ENCODE results near the gene SRGAP2C.
A peak's percentile ranks its signal among the peaks of the same experiment; 100 is the strongest.
"Not testable (repeated sequence)": the region's sequence is repeated elsewhere in the genome, so short reads cannot be mapped to it uniquely, and the experiment has no call there.

SRGAP2C gene

GRCh38 chr1:121397101-121397500 lies 212.3 kb downstream of the SRGAP2C start:
- not testable (repeated sequence) for H3K27ac ChIP-seq; H3K9ac ChIP-seq (ENCODE audit: insufficient read length)

GRCh38 chr1:121399193-121399592 lies 214.4 kb downstream of the SRGAP2C start:
- DNase-seq (ENCODE audit: low read depth, low spot score); H3K4me3 ChIP-seq; H3K9ac ChIP-seq (ENCODE audit: insufficient read length); H3K36me3 ChIP-seq (ENCODE audit: insufficient read depth, low read length); H3K27ac ChIP-seq; H3K9me3 ChIP-seq (ENCODE audit: low read depth, low read length): not testable (repeated sequence)

More at GRCh38 chr1:121397101-121397500, 212.3 kb downstream of the SRGAP2C start:
- H3K9me3 ChIP-seq (ENCODE audit: low read depth, low read length); H3K36me3 ChIP-seq (ENCODE audit: insufficient read depth, low read length); DNase-seq (ENCODE audit: low read depth, low spot score): not testable (repeated sequence)
- peak overlapping the region; percentile 75 for H3K4me3 ChIP-seq

DNA sequence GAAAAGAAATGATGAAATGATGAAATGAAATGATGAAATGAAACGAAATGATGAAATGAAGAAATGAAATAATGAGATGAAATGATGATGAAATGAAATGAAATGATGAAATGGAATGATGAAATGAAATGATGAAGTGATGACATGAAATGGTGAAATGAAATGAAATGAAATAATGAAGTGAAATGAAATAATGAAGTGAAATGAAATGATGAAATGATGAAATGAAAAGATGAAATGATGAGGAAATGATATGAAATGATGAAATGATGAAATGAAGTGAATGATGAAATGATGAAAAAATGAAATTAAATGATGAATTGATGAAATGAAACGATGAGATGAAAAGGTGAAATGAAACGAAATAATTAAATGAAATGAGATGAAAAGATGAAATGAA lies 215.3 kb downstream of the SRGAP2C start:
- not testable (repeated sequence) for DNase-seq (ENCODE audit: low read depth, low spot score); H3K27ac ChIP-seq; H3K9me3 ChIP-seq (ENCODE audit: low read depth, low read length)

DNA sequence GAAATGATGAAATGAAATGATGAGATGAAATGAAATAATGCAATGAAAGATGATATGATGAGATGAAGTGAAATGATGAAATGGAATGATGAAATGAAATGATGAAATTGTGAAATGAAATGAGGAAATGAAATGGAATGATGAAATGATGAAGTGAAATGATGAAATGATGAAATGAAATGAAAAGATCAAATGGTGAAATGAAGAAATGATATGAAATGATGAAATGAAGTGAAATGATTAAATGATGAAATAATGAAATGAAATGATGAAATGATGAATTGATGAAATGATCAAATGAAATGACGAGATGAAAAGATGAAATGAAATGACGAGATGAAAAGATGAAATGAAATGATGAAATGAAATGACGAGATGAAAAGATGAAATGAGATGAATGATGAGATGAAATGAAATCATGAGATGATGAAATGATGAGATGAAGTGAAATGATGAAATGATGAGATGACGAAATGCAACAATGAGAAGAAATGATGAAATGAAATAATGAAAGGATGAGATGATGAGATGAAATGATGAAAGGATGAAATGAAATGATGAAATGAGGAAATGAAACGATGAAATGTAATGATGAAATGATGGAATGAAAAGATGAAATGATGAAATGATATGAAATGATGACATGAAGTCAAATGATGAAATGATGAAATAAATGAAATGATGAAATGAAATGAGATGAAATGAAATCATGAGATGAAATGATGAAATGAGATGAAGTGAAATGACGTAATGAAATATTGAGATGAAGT lies 216.0 kb downstream of the SRGAP2C start:
- not testable (repeated sequence) for H3K27ac ChIP-seq; H3K4me3 ChIP-seq; H3K36me3 ChIP-seq (ENCODE audit: insufficient read depth, low read length); H3K9ac ChIP-seq (ENCODE audit: insufficient read length); H3K9me3 ChIP-seq (ENCODE audit: low read depth, low read length); DNase-seq (ENCODE audit: low read depth, low spot score)

More for the DNA sequence above, 215.3 kb downstream of the SRGAP2C start:
- H3K9ac ChIP-seq (ENCODE audit: insufficient read length); H3K4me3 ChIP-seq; H3K36me3 ChIP-seq (ENCODE audit: insufficient read depth, low read length): not testable (repeated sequence)

DNA sequence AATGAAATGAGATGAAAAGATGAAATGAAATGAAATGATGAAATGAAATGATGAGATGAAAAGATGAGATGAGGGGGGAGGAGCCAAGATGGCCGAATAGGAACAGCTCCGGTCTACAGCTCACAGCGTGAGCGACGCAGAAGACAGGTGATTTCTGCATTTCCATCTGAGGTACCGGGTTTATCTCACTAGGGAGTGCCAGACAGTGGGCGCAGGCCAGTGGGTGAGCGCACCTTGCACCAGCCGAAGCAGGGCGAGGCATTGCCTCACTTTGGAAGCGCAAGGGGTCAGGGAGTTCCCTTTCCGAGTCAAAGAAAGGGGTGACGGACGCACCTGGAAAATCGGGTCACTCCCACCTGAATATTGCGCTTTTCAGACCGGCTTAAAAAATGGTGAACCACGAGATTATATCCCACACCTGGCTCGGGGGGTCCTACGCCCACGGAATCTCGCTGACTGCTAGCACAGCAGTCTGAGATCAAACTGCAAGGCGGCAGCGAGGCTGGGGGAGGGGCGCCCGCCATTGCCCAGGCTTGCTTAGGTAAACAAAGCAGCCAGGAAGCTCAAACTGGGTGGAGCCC lies 216.7 kb downstream of the SRGAP2C start:
- H3K27ac ChIP-seq; H3K9me3 ChIP-seq (ENCODE audit: low read depth, low read length); H3K9ac ChIP-seq (ENCODE audit: insufficient read length); DNase-seq (ENCODE audit: low read depth, low spot score); H3K36me3 ChIP-seq (ENCODE audit: insufficient read depth, low read length); H3K4me3 ChIP-seq: not testable (repeated sequence)

GRCh38 chr1:121403254-121403653 lies 218.5 kb downstream of the SRGAP2C start:
- not testable (repeated sequence) for DNase-seq (ENCODE audit: low read depth, low spot score); H3K36me3 ChIP-seq (ENCODE audit: insufficient read depth, low read length); H3K4me3 ChIP-seq; H3K9ac ChIP-seq (ENCODE audit: insufficient read length); H3K9me3 ChIP-seq (ENCODE audit: low read depth, low read length); H3K27ac ChIP-seq

DNA sequence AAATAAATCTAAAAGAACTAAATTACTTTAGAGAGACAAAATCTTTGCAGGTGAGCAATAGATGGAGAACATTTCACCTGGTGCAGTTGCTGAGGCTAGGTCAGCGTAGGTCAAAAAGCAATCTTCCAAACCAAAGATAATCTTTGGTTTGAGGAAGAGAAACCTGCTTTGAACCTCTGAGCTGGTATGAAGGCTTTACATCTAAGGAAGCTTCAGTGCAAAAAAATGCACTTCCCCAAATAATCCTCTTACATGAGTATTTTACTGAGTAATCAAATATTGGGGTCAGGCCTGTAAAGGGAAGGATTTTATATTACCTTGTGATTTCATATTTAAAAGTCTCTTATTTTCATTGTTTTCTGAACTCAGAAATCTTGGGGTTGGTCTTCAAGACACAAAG lies 223.6 kb downstream of the SRGAP2C start:
- DNase-seq (ENCODE audit: low read depth, low spot score): no peak

GRCh38 chr1:121413821-121414220 lies 229.0 kb downstream of the SRGAP2C start:
- Histone ChIP-seq H3K4me3 (no peak overlapping the region), H3K9me3 (ENCODE audit: low read depth, low read length) (no peaks in the 10 kb centered on the region), H3K36me3 (ENCODE audit: insufficient read depth, low read length) (no peaks in the 10 kb centered on the region), H3K27ac (no peak overlapping the region), H3K9ac (ENCODE audit: insufficient read length) (no peak overlapping the region)
- DNase-seq (ENCODE audit: low read depth, low spot score): no peak
- TF ChIP-seq FOXP2 (optimal IDR thresholded peaks at IDR 0.05; ENCODE audit: control extremely low read depth, extremely low read length, insufficient read depth) (no peak), EZH2 (IDR thresholded peaks at IDR 0.05) (no peak), POLR2AphosphoS5 (IDR thresholded peaks at IDR 0.05; ENCODE audit: borderline replicate concordance, low read depth, low read length) (no peak)

More for the DNA sequence above, 223.6 kb downstream of the SRGAP2C start:
- H3K27ac ChIP-seq: no peak overlapping the region
- H3K9ac ChIP-seq (ENCODE audit: insufficient read length): no peak overlapping the region
- TF ChIP-seq EZH2 (IDR thresholded peaks at IDR 0.05) (no peak), FOXP2 (optimal IDR thresholded peaks at IDR 0.05; ENCODE audit: control extremely low read depth, extremely low read length, insufficient read depth) (no peak), POLR2AphosphoS5 (IDR thresholded peaks at IDR 0.05; ENCODE audit: borderline replicate concordance, low read depth, low read length) (no peak)
- no peaks in the 10 kb centered on the region for H3K9me3 ChIP-seq (ENCODE audit: low read depth, low read length)
- H3K4me3 ChIP-seq: no peak overlapping the region
- no peaks in the 10 kb centered on the region for H3K36me3 ChIP-seq (ENCODE audit: insufficient read depth, low read length)

DNA sequence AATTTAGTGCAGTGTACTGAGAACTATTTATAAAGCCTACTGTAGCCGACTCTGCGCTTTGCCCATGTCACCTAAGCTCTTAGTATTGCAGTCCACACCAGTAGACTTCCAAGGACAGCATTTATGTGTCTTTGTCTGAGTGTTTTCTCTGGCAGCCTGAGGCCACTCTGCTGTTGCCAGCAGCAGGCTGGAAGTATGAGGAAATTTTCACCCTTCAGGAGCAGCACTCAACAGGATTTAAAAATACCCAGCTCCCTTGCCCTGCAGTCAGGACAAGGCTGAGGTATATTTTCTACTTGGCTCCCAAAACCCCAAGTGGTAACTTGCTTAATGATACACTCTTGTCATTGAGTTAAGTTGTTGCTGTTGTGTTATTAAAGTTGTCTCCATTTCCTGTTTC lies 230.1 kb downstream of the SRGAP2C start:
- Histone ChIP-seq H3K9me3 (ENCODE audit: low read depth, low read length) (no peaks in the 10 kb centered on the region), H3K9ac (ENCODE audit: insufficient read length) (no peak overlapping the region), H3K4me3 (peak overlapping the region; percentile 22), H3K27ac (peak overlapping the region; percentile 51), H3K36me3 (ENCODE audit: insufficient read depth, low read length) (no peaks in the 10 kb centered on the region)
- peak; percentile 12 for DNase-seq (ENCODE audit: low read depth, low spot score)
- TF ChIP-seq FOXP2 (optimal IDR thresholded peaks at IDR 0.05; ENCODE audit: control extremely low read depth, extremely low read length, insufficient read depth): no peak
- TF ChIP-seq POLR2AphosphoS5 (IDR thresholded peaks at IDR 0.05; ENCODE audit: borderline replicate concordance, low read depth, low read length): no peak
- TF ChIP-seq EZH2 (IDR thresholded peaks at IDR 0.05): no peak
